ENCODE measurements around the gene NEDD9.
A peak's percentile ranks its signal among the peaks of the same experiment; 100 is the strongest.

NEDD9 gene

DNA sequence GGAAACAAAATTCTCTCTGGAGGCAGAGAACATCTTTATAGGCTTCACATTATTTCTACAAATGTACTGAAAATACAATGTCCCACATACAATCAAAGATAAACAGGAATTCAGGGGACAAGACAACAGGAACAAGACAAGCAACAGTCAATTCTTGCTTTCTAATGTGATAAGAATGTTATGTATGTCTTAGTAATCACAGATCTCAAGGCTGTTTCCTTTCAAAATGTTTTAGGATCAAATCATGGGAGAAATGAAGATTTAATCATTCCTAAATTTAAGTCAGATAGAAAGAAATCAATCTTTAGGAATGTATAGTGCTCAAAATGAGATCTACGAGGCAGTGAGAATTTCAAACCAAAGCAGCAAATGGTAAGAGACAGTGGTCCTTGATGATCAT, 32.1 kb downstream of the NEDD9 start:
- H3K36me3 ChIP-seq (ENCODE audit: insufficient read depth, low read length) = no peaks in the 10 kb centered on the region
- no peak overlapping the region for H3K9ac ChIP-seq (ENCODE audit: low read depth, low read length, poor library complexity, severe bottlenecking)
- H3K9me2 ChIP-seq (replicated peaks; ENCODE audit: low read depth, low read length) = no peaks in the 10 kb centered on the region
- H3K4me3 ChIP-seq (ENCODE audit: low read length, poor library complexity, severe bottlenecking) = no peak overlapping the region
- no peaks in the 10 kb centered on the region for H3F3A ChIP-seq (ENCODE audit: low read depth)
- no peak overlapping the region for H2AFZ ChIP-seq (ENCODE audit: low read length)
- TF ChIP-seq EZH2phosphoT487 (IDR thresholded peaks at IDR 0.05; ENCODE audit: borderline replicate concordance) (no peak), CTCF (conservative IDR thresholded peaks at IDR 0.05; ENCODE audit: low read length) (no peak)
- no peaks in the 10 kb centered on the region for H3K79me2 ChIP-seq (ENCODE audit: insufficient read depth, low read length)
- H3K4me1 ChIP-seq (ENCODE audit: insufficient read depth, low read length, poor library complexity, severe bottlenecking) = peaks cover 11% of the 10 kb centered on the region
- H3K27me3 ChIP-seq (ENCODE audit: insufficient read depth, low read length, poor library complexity, severe bottlenecking) = no peaks in the 10 kb centered on the region
- H3K4me2 ChIP-seq (ENCODE audit: low read depth, low read length, poor library complexity, severe bottlenecking) = no peak overlapping the region
- no peaks in the 10 kb centered on the region for H3K9me3 ChIP-seq (ENCODE audit: insufficient read depth, low read depth, low read length)
- no peaks in the 10 kb centered on the region for H4K20me1 ChIP-seq (ENCODE audit: insufficient read depth, low read length, poor library complexity, severe bottlenecking)

DNA sequence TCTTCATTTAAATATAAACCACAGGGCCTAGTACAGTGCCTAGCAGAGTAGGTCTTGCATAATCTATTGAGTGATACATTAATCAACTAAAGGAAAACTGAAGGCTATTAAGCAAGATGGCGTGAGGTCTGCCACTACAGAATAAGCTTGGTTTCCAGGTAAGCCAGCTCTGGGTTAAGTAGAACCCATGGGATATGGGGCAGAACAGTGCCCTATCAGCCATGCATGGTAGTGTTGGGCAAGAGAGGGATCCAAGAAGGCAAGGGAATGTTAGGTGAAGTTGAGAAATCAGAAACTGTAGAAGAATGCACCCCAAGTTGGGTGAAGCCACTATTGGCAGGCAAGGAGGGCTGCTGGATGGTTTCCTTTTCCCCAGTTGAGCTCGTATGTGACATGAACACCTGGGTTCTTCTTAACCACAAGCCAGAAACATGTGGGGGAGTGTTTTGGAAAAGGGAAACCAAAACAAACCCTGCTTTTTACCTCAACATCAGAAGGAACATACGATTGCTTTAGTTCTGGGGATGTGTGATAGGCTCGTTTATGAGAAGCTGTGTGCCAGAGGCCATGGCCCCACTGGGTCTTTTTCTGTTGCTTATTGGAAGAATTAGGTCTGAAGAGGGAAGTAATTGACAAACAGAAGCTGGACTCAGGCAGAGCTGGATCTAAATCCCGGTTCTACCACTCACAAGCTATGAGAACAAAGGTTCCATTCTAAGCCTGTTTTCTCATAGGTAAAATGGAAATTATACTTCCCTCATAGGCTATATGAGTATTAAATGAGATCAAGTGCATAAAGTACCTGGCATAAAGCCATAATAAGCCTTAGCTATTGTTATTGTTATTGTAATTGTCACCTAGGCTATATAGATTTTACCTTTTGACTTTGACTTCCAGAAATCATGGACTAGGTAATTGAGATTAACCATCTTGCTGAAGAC, 33.5 kb downstream of the NEDD9 start:
- Histone ChIP-seq H3K36me3 (ENCODE audit: insufficient read depth, low read length) (no peaks in the 10 kb centered on the region), H3K4me1 (ENCODE audit: insufficient read depth, low read length, poor library complexity, severe bottlenecking) (peaks cover 8% of the 10 kb centered on the region), H3K9me3 (ENCODE audit: insufficient read depth, low read depth, low read length) (no peaks in the 10 kb centered on the region), H3F3A (ENCODE audit: low read depth) (no peaks in the 10 kb centered on the region), H4K20me1 (ENCODE audit: insufficient read depth, low read length, poor library complexity, severe bottlenecking) (no peaks in the 10 kb centered on the region), H3K4me3 (ENCODE audit: low read length, poor library complexity, severe bottlenecking) (peak overlapping the region; percentile 2), H3K79me2 (ENCODE audit: insufficient read depth, low read length) (no peaks in the 10 kb centered on the region), H2AFZ (ENCODE audit: low read length) (no peak overlapping the region), H3K9ac (ENCODE audit: low read depth, low read length, poor library complexity, severe bottlenecking) (no peak overlapping the region), H3K9me2 (replicated peaks; ENCODE audit: low read depth, low read length) (no peaks in the 10 kb centered on the region), H3K27me3 (ENCODE audit: insufficient read depth, low read length, poor library complexity, severe bottlenecking) (no peaks in the 10 kb centered on the region), H3K4me2 (ENCODE audit: low read depth, low read length, poor library complexity, severe bottlenecking) (peak overlapping the region; percentile 25)
- no peak for TF ChIP-seq CTCF (conservative IDR thresholded peaks at IDR 0.05; ENCODE audit: low read length)
- TF ChIP-seq EZH2phosphoT487 (IDR thresholded peaks at IDR 0.05; ENCODE audit: borderline replicate concordance) = no peak

GRCh38 chr6:11197850-11198249, 34.6 kb downstream of the NEDD9 start:
- no peaks in the 10 kb centered on the region for H3K27me3 ChIP-seq (ENCODE audit: insufficient read depth, low read length, poor library complexity, severe bottlenecking)
- no peak for TF ChIP-seq CTCF (conservative IDR thresholded peaks at IDR 0.05; ENCODE audit: low read length)
- no peaks in the 10 kb centered on the region for H4K20me1 ChIP-seq (ENCODE audit: insufficient read depth, low read length, poor library complexity, severe bottlenecking)
- H3K79me2 ChIP-seq (ENCODE audit: insufficient read depth, low read length) = no peaks in the 10 kb centered on the region
- H3K4me3 ChIP-seq (ENCODE audit: low read length, poor library complexity, severe bottlenecking) = no peak overlapping the region
- 0 out of 2 replicates have a peak, but pooled peaks cover 5% of the 10 kb centered on the region for H3K36me3 ChIP-seq (ENCODE audit: insufficient read depth, low read length)
- H3K9me2 ChIP-seq (replicated peaks; ENCODE audit: low read depth, low read length) = no peaks in the 10 kb centered on the region
- no peaks in the 10 kb centered on the region for H3K9me3 ChIP-seq (ENCODE audit: insufficient read depth, low read depth, low read length)
- no peak overlapping the region for H3K9ac ChIP-seq (ENCODE audit: low read depth, low read length, poor library complexity, severe bottlenecking)
- H2AFZ ChIP-seq (ENCODE audit: low read length) = no peak overlapping the region
- no peaks in the 10 kb centered on the region for H3F3A ChIP-seq (ENCODE audit: low read depth)
- H3K4me2 ChIP-seq (ENCODE audit: low read depth, low read length, poor library complexity, severe bottlenecking) = no peak overlapping the region
- H3K4me1 ChIP-seq (ENCODE audit: insufficient read depth, low read length, poor library complexity, severe bottlenecking) = peaks cover 7% of the 10 kb centered on the region
